CD14-positive monocyte (primary cell): ENCODE results near the gene CELSR1. TPM values are rescaled to one million over a fixed set of nuclear protein-coding genes. Genes with fewer than 3 reads are reported as not detected.

Experiments
- DNase-seq, 3 donors: peaks; one replicate each; pipeline ENCODE4 v3.0.0-alpha.2; 2011 to 2022
- H2AFZ ChIP-seq: 2 replicates; pipeline ENCODE4 v1.6.0; 2012; ENCODE audit warnings: mild to moderate bottlenecking, low read depth, low read length, inconsistent platforms; ENCODE audit not compliant: insufficient read depth, poor library complexity, severe bottlenecking
- H3K27ac ChIP-seq, 2 donors: 1 replicate in 1 of 2; 2 replicates in 1 of 2; pipeline ENCODE4 v1.5.1; 2012 to 2013; ENCODE audit warnings: low read length in 2 of 2, control low read depth in 1 of 2, inconsistent platforms in 1 of 2, low read depth in 1 of 2, mild to moderate bottlenecking in 1 of 2
- H3K27me3 ChIP-seq, 2 donors: one replicate each; pipeline versions ENCODE4 v1.6.0 to v1.6.1; 2011 to 2013; ENCODE audit warnings: low read length in 2 of 2; ENCODE audit not compliant: control insufficient read depth in 2 of 2, insufficient read depth in 2 of 2
- H3K36me3 ChIP-seq, 2 donors: replicated peaks in 1 of 2; 1 replicate in 1 of 2; 2 replicates in 1 of 2; pipeline versions ENCODE4 v1.5.1 to v1.6.1; 2012 to 2013; ENCODE audit warnings: low read length in 2 of 2, control low read depth in 1 of 2, inconsistent platforms in 1 of 2, mild to moderate bottlenecking in 1 of 2; ENCODE audit not compliant: insufficient read depth in 2 of 2, control insufficient read depth in 1 of 2
- H3K4me1 ChIP-seq, 2 donors: 1 replicate in 1 of 2; 2 replicates in 1 of 2; pipeline versions ENCODE4 v1.5.1 to v1.6.1; 2012 to 2013; ENCODE audit warnings: low read length in 2 of 2, control low read depth in 1 of 2, inconsistent platforms in 1 of 2, mild to moderate bottlenecking in 1 of 2, moderate library complexity in 1 of 2; ENCODE audit not compliant: insufficient read depth in 2 of 2, control insufficient read depth in 1 of 2
- H3K4me2 ChIP-seq: replicated peaks from 2 replicates; pipeline ENCODE3; 2012; ENCODE audit warnings: low read length, moderate library complexity, mild to moderate bottlenecking; ENCODE audit not compliant: poor library complexity, severe bottlenecking; ENCODE audit errors: extremely low read depth
- H3K4me3 ChIP-seq, 3 experiments: fragments of 200-600 bp in 1 of 3; sonication (generic) in 1 of 3; replicated peaks in 1 of 3; 1 replicate in 2 of 3; 2 replicates in 1 of 3; pipeline ENCODE4 v1.5.1; 2011 to 2013; ENCODE audit warnings: low read length in 3 of 3, mild to moderate bottlenecking in 3 of 3, control low read depth in 2 of 3, low read depth in 2 of 3, inconsistent platforms in 1 of 3, moderate library complexity in 1 of 3
- H3K79me2 ChIP-seq: 2 replicates; pipeline ENCODE4 v1.6.0; 2012; ENCODE audit warnings: mild to moderate bottlenecking, control low read depth, inconsistent platforms, low read length, moderate library complexity; ENCODE audit not compliant: insufficient read depth
- H3K9ac ChIP-seq: 2 replicates; pipeline ENCODE4 v1.6.0; 2017; ENCODE audit warnings: low read length, mild to moderate bottlenecking; ENCODE audit not compliant: insufficient read depth, poor library complexity, severe bottlenecking
- H3K9me3 ChIP-seq, 2 donors: replicated peaks in 1 of 2; 1 replicate in 1 of 2; 2 replicates in 1 of 2; pipeline versions ENCODE4 v1.5.1 to v1.6.1; 2012 to 2013; ENCODE audit warnings: low read length in 2 of 2, control low read depth in 1 of 2; ENCODE audit not compliant: control insufficient read depth in 1 of 2, insufficient read depth in 1 of 2
- H4K20me1 ChIP-seq: 2 replicates; pipeline ENCODE4 v1.6.0; 2012; ENCODE audit warnings: mild to moderate bottlenecking, low read length, control low read depth, moderate library complexity; ENCODE audit not compliant: insufficient read depth
- H3K27ac Mint-ChIP-seq, 7 donors: one replicate each; pipeline ENCODE4 v1.8.0; 2020; ENCODE audit warnings: mild to moderate bottlenecking in 7 of 7, mixed read lengths in 7 of 7, moderate library complexity in 6 of 7, inconsistent platforms in 2 of 7
- H3K27me3 Mint-ChIP-seq, 3 donors: one replicate each; pipeline ENCODE4 v1.8.0; 2021 to 2022; ENCODE audit warnings: low read depth in 3 of 3, mild to moderate bottlenecking in 3 of 3, mixed read lengths in 3 of 3, moderate library complexity in 3 of 3, inconsistent platforms in 1 of 3
- H3K36me3 Mint-ChIP-seq, 2 donors: one replicate each; pipeline ENCODE4 v1.8.0; 2020; ENCODE audit warnings: mixed read lengths in 2 of 2, inconsistent platforms in 1 of 2, mild to moderate bottlenecking in 1 of 2
- H3K4me1 Mint-ChIP-seq: one replicate; pipeline ENCODE4 v1.8.0; 2020; ENCODE audit warnings: mild to moderate bottlenecking, mixed read lengths
- H3K4me3 Mint-ChIP-seq, 2 donors: one replicate each; pipeline ENCODE4 v1.8.0; 2020; ENCODE audit warnings: mild to moderate bottlenecking in 2 of 2, mixed read lengths in 2 of 2, moderate library complexity in 1 of 2
- H3K9me3 Mint-ChIP-seq, 7 donors: one replicate each; pipeline ENCODE4 v1.8.0; 2020 to 2022; ENCODE audit warnings: mixed read lengths in 7 of 7, mild to moderate bottlenecking in 6 of 7, moderate library complexity in 6 of 7, inconsistent platforms in 2 of 7
- CTCF ChIP-seq: fragments of 200-600 bp; IDR thresholded peaks from one replicate; pipeline ENCODE4 v1.8.0; 2022; ENCODE audit warnings: antibody characterized with exemption, mild to moderate bottlenecking
- WGBS: methylation state at CpG from one replicate; pipeline ENCODE4 v1.1.5; 2013; ENCODE audit warnings: missing lambda C conversion rate; ENCODE audit not compliant: insufficient coverage; 5-methylcytosine and 5-hydroxymethylcytosine counted together
- intact Hi-C, 2 donors: fragments of 100-400 bp; cut with micrococcal nuclease; formaldehyde crosslinking; loops; one replicate each; pipeline versions ENCODE4 v1.15.0 to v1.15.1; 2023
- polyA plus RNA-seq, 3 donors: library from polyadenylated mRNA; depleted of rRNA in 1 of 3; unstranded in 2 of 3; stranded (reverse) in 1 of 3; fragments of 300-500 nt in 2 of 3; fragments of >200 nt in 1 of 3; fragmentation: Illumina TruSeq in 2 of 3; gene quantifications; 1 replicate in 2 of 3; 2 replicates in 1 of 3; pipeline ENCODE4 v1.2.3, GENCODE V29; 2012 to 2021

CELSR1 gene
- polyA plus RNA-seq, 3 donors, result 0.16 TPM; not detected in 2

- H3K9me3 Mint-ChIP-seq, result peaks cover 5 to 11% (median 9%) of the 10 kb centered on the region in 7 donors
- WGBS, result 75% methylated on average over 2 of the region's 3 CpGs
- no peak overlapping the region for H3K27ac Mint-ChIP-seq
- peaks cover 7 to 8% of the 10 kb centered on the region in 2 donors for H3K9me3 ChIP-seq
- no peak overlapping the region for H3K9ac ChIP-seq
- H3K27ac ChIP-seq, result no peak overlapping the region
- no peaks in the 10 kb centered on the region for H3K4me1 Mint-ChIP-seq
- no peaks in the 10 kb centered on the region for H3K27me3 ChIP-seq
- no peaks in the 10 kb centered on the region for H3K79me2 ChIP-seq
- TF ChIP-seq CTCF, result no peak
- H4K20me1 ChIP-seq, result no peaks in the 10 kb centered on the region
- no peak overlapping the region for H3K4me3 ChIP-seq
- H3K27me3 Mint-ChIP-seq, result peaks cover 0 to 3% (median 0%) of the 10 kb centered on the region in 3 donors
- H3K36me3 ChIP-seq, result no peaks in the 10 kb centered on the region
- no peak overlapping the region for H2AFZ ChIP-seq
- no peak overlapping the region for H3K4me3 Mint-ChIP-seq
- H3K4me2 ChIP-seq, result no peak overlapping the region
- DNase-seq, result no peak
- no peaks in the 10 kb centered on the region for H3K4me1 ChIP-seq
- intact Hi-C loops, result no loop called here
- H3K36me3 Mint-ChIP-seq, result no peaks in the 10 kb centered on the region
These were observed 112.4 kb downstream of the CELSR1 start for GRCh38 chr22:46425016-46425415.

GRCh38 chr22:46424496-46424895 is 112.9 kb downstream of the CELSR1 start:
- Histone ChIP-seq H3K27ac (no peak overlapping the region), H3K9me3 (peaks cover 7 to 8% of the 10 kb centered on the region in 2 donors), H3K9ac (no peak overlapping the region), H3K4me2 (no peak overlapping the region), H3K36me3 (no peaks in the 10 kb centered on the region), H3K79me2 (no peaks in the 10 kb centered on the region), H2AFZ (no peak overlapping the region), H3K4me1 (no peaks in the 10 kb centered on the region), H3K27me3 (no peaks in the 10 kb centered on the region), H4K20me1 (no peaks in the 10 kb centered on the region), H3K4me3 (no peak overlapping the region)
- Mint-ChIP-seq H3K36me3 (no peaks in the 10 kb centered on the region), H3K9me3 (peaks cover 5 to 11% (median 9%) of the 10 kb centered on the region in 7 donors), H3K4me3 (no peak overlapping the region), H3K4me1 (no peaks in the 10 kb centered on the region), H3K27me3 (peaks cover 0 to 3% (median 0%) of the 10 kb centered on the region in 3 donors), H3K27ac (no peak overlapping the region)
- intact Hi-C loops, result no loop called here
- WGBS, result 86% methylated on average over 1 of the region's 5 CpGs
- TF ChIP-seq CTCF, result no peak
- no peak for DNase-seq
